Mesenchymal stem cell (in vitro differentiated cells and primary cell): ENCODE data around the gene TMEM130.

Experiments
- DNase-seq: peaks from one replicate; pipeline ENCODE4 v3.0.0-alpha.2; 2013
- H2AFZ ChIP-seq: one replicate; pipeline ENCODE4 v1.6.1; 2013; ENCODE audit warnings: low read depth, mild to moderate bottlenecking, control low read depth, inconsistent platforms, low read length, moderate library complexity
- H2AK5ac ChIP-seq: 2 replicates; pipeline ENCODE4 v1.6.1; 2013; ENCODE audit warnings: low read length, moderate library complexity, mild to moderate bottlenecking, inconsistent platforms; ENCODE audit not compliant: severe bottlenecking
- H2BK120ac ChIP-seq: one replicate; pipeline ENCODE4 v1.6.1; 2013; ENCODE audit warnings: low read depth, mild to moderate bottlenecking, inconsistent platforms, low read length, moderate library complexity
- H2BK12ac ChIP-seq, 2 experiments: one replicate each; pipeline ENCODE4 v1.6.1; 2013; ENCODE audit warnings: inconsistent platforms in 2 of 2, low read length in 2 of 2, mild to moderate bottlenecking in 2 of 2, moderate library complexity in 2 of 2, control low read depth in 1 of 2
- H2BK15ac ChIP-seq: one replicate; pipeline ENCODE4 v1.6.1; 2013; ENCODE audit warnings: mild to moderate bottlenecking, low read depth, inconsistent platforms; ENCODE audit not compliant: poor library complexity, severe bottlenecking
- H2BK5ac ChIP-seq: 2 replicates; pipeline ENCODE4 v1.6.1; 2013; ENCODE audit warnings: low read depth, mild to moderate bottlenecking, low read length, control low read depth, inconsistent platforms; ENCODE audit not compliant: poor library complexity, severe bottlenecking
- H3K14ac ChIP-seq, 2 experiments: one replicate each; pipeline ENCODE4 v1.6.1; 2013; ENCODE audit warnings: inconsistent platforms in 2 of 2, low read length in 2 of 2, control low read depth in 1 of 2, mild to moderate bottlenecking in 1 of 2, moderate library complexity in 1 of 2
- H3K18ac ChIP-seq, 2 experiments: one replicate each; pipeline ENCODE4 v1.6.1; 2013; ENCODE audit warnings: inconsistent platforms in 2 of 2, low read length in 2 of 2, control low read depth in 1 of 2, low read depth in 1 of 2, mild to moderate bottlenecking in 1 of 2
- H3K23ac ChIP-seq, 2 experiments: one replicate each; pipeline ENCODE4 v1.6.1; 2013; ENCODE audit warnings: inconsistent platforms in 2 of 2, low read length in 2 of 2, mild to moderate bottlenecking in 2 of 2, moderate library complexity in 2 of 2, control low read depth in 1 of 2
- H3K27ac ChIP-seq: 2 replicates; pipeline ENCODE4 v1.5.1; 2013; ENCODE audit warnings: mild to moderate bottlenecking, moderate library complexity, low read length, control low read depth, inconsistent platforms; ENCODE audit not compliant: poor library complexity, severe bottlenecking
- H3K27me3 ChIP-seq, 2 experiments: 2 replicates each; pipeline versions ENCODE4 v1.6.1 to v1.7.0; 2013; ENCODE audit warnings: low read length in 2 of 2, mild to moderate bottlenecking in 2 of 2, moderate library complexity in 2 of 2, control low read depth in 1 of 2, inconsistent platforms in 1 of 2; ENCODE audit not compliant: control insufficient read depth in 1 of 2, insufficient read depth in 1 of 2
- H3K36me3 ChIP-seq, 2 experiments: 2 replicates each; pipeline versions ENCODE4 v1.6.1 to v1.7.0; 2013; ENCODE audit warnings: low read length in 2 of 2, control low read depth in 1 of 2, inconsistent platforms in 1 of 2, low read depth in 1 of 2, mild to moderate bottlenecking in 1 of 2; ENCODE audit not compliant: insufficient read depth in 2 of 2, control insufficient read depth in 1 of 2
- H3K4ac ChIP-seq, 2 experiments: one replicate each; pipeline ENCODE4 v1.6.1; 2013; ENCODE audit warnings: inconsistent platforms in 2 of 2, low read length in 2 of 2, mild to moderate bottlenecking in 2 of 2, moderate library complexity in 2 of 2, control low read depth in 1 of 2, low read depth in 1 of 2
- H3K4me1 ChIP-seq: 2 replicates; pipeline ENCODE4 v1.6.1; 2013; ENCODE audit warnings: low read depth, low read length, control low read depth; ENCODE audit not compliant: control insufficient read depth, insufficient read depth
- H3K4me2 ChIP-seq: 2 replicates; pipeline ENCODE4 v1.6.1; 2013; ENCODE audit warnings: low read length, mild to moderate bottlenecking, inconsistent platforms; ENCODE audit not compliant: poor library complexity, severe bottlenecking
- H3K4me3 ChIP-seq, 2 experiments: 2 replicates each; pipeline versions ENCODE4 v1.5.1 to v1.7.0; 2013; ENCODE audit warnings: low read length in 2 of 2, mild to moderate bottlenecking in 2 of 2, control low read depth in 1 of 2, low read depth in 1 of 2; ENCODE audit not compliant: insufficient read depth in 1 of 2
- H3K79me1 ChIP-seq: replicated peaks from 2 replicates; pipeline ENCODE4 v1.6.1; 2013; ENCODE audit warnings: mild to moderate bottlenecking, control low read depth, low read length, inconsistent platforms; ENCODE audit not compliant: poor library complexity, severe bottlenecking
- H3K9ac ChIP-seq: 2 replicates; pipeline ENCODE4 v1.7.0; 2013; ENCODE audit warnings: mild to moderate bottlenecking, low read length, moderate library complexity
- H3K9me3 ChIP-seq: 2 replicates; pipeline ENCODE4 v1.7.0; 2013; ENCODE audit warnings: mild to moderate bottlenecking, low read length; ENCODE audit not compliant: control insufficient read depth
- H4K8ac ChIP-seq: one replicate; pipeline ENCODE4 v1.6.1; 2013; ENCODE audit warnings: inconsistent platforms, mild to moderate bottlenecking, low read length, moderate library complexity
- H4K91ac ChIP-seq: one replicate; pipeline ENCODE4 v1.6.1; 2013; ENCODE audit warnings: mild to moderate bottlenecking, low read length, inconsistent platforms
- WGBS: methylation state at CpG from one replicate; pipeline ENCODE4 v1.1.7; 2013; ENCODE audit warnings: mixed read lengths; 5-methylcytosine and 5-hydroxymethylcytosine counted together

TMEM130 gene

GRCh38 chr7:98833022-98833421, 36.8 kb downstream of the TMEM130 start:
- 91% methylated on average over 2 of the region's 2 CpGs for WGBS
- Histone ChIP-seq H3K18ac (no peak overlapping the region), H3K9me3 (no peaks in the 10 kb centered on the region), H3K27ac (no peak overlapping the region), H3K4me1 (peaks cover 6% of the 10 kb centered on the region), H3K23ac (no peak overlapping the region), H2BK120ac (no peak overlapping the region), H4K8ac (no peak overlapping the region), H3K4ac (no peak overlapping the region), H3K14ac (no peak overlapping the region), H2AFZ (no peak overlapping the region), H3K36me3 (no peaks in the 10 kb centered on the region), H2AK5ac (no peak overlapping the region), H3K4me2 (no peak overlapping the region), H2BK5ac (no peak overlapping the region), H3K9ac (no peak overlapping the region), H3K27me3 (peaks cover 6 to 51% of the 10 kb centered on the region in 2 experiments), H4K91ac (no peak overlapping the region), H2BK12ac (no peak overlapping the region), H2BK15ac (no peak overlapping the region), H3K79me1 (no peaks in the 10 kb centered on the region), H3K4me3 (no peak overlapping the region)
- no peak for DNase-seq

GRCh38 chr7:98831641-98832221, 38.1 kb downstream of the TMEM130 start:
- Histone ChIP-seq H3K4me3 (no peak overlapping the region), H2BK120ac (no peak overlapping the region), H3K4me1 (no peaks in the 10 kb centered on the region), H3K27ac (no peak overlapping the region), H3K4me2 (no peak overlapping the region), H2AFZ (no peak overlapping the region), H4K91ac (no peak overlapping the region), H3K23ac (no peak overlapping the region), H3K9ac (no peak overlapping the region), H2AK5ac (no peak overlapping the region), H3K9me3 (no peaks in the 10 kb centered on the region), H4K8ac (no peak overlapping the region), H3K36me3 (no peaks in the 10 kb centered on the region), H3K27me3 (peaks cover 6 to 51% of the 10 kb centered on the region in 2 experiments), H2BK5ac (no peak overlapping the region), H2BK15ac (no peak overlapping the region), H2BK12ac (no peak overlapping the region), H3K4ac (no peak overlapping the region), H3K18ac (no peak overlapping the region), H3K14ac (no peak overlapping the region), H3K79me1 (no peaks in the 10 kb centered on the region)
- peak; percentile 7 for DNase-seq
- 84% methylated on average over 5 of the region's 8 CpGs for WGBS

- Histone ChIP-seq H3K9ac (no peak overlapping the region), H3K9me3 (no peaks in the 10 kb centered on the region), H4K91ac (no peak overlapping the region), H3K36me3 (no peaks in the 10 kb centered on the region), H3K4ac (no peak overlapping the region), H2BK120ac (no peak overlapping the region), H3K27me3 (peaks cover 6 to 52% of the 10 kb centered on the region in 2 experiments), H3K23ac (no peak overlapping the region), H2AK5ac (no peak overlapping the region), H2AFZ (no peak overlapping the region), H3K27ac (no peak overlapping the region), H3K4me3 (no peak overlapping the region), H4K8ac (no peak overlapping the region), H3K18ac (no peak overlapping the region), H2BK12ac (no peak overlapping the region), H3K4me2 (no peak overlapping the region), H2BK5ac (no peak overlapping the region), H3K79me1 (no peaks in the 10 kb centered on the region), H2BK15ac (no peak overlapping the region), H3K4me1 (no peaks in the 10 kb centered on the region), H3K14ac (no peak overlapping the region)
- DNase-seq: no peak
- 71% methylated on average over 1 of the region's 2 CpGs for WGBS
Measured at GRCh38 chr7:98830972-98831548, 38.8 kb downstream of the TMEM130 start.

- no peak overlapping the region for H3K4me3 ChIP-seq
- no peak overlapping the region for H3K9ac ChIP-seq
- no peaks in the 10 kb centered on the region for H3K36me3 ChIP-seq
- H4K8ac ChIP-seq: no peak overlapping the region
- no peak overlapping the region for H3K4me2 ChIP-seq
- H2AK5ac ChIP-seq: no peak overlapping the region
- no peak overlapping the region for H3K18ac ChIP-seq
- H3K27me3 ChIP-seq: peaks cover under 1 to 31% of the 10 kb centered on the region in 2 experiments
- 89% methylated on average over 8 of the region's 8 CpGs for WGBS
- H4K91ac ChIP-seq: no peak overlapping the region
- H3K4ac ChIP-seq: no peak overlapping the region
- no peak overlapping the region for H3K27ac ChIP-seq
- DNase-seq: no peak
- no peak overlapping the region for H2AFZ ChIP-seq
- no peaks in the 10 kb centered on the region for H3K9me3 ChIP-seq
- H2BK12ac ChIP-seq: no peak overlapping the region
- no peak overlapping the region for H2BK120ac ChIP-seq
- H2BK15ac ChIP-seq: no peak overlapping the region
- no peaks in the 10 kb centered on the region for H3K79me1 ChIP-seq
- no peaks in the 10 kb centered on the region for H3K4me1 ChIP-seq
- no peak overlapping the region for H2BK5ac ChIP-seq
- H3K14ac ChIP-seq: no peak overlapping the region
- no peak overlapping the region for H3K23ac ChIP-seq
Measured at GRCh38 chr7:98828368-98828767, 41.4 kb downstream of the TMEM130 start.
